Progenitor cell of endocrine pancreas (in vitro differentiated cells): ENCODE measurements around the gene PPFIA3. TPM values are rescaled to one million over a fixed set of nuclear protein-coding genes. Genes with fewer than 3 reads are reported as not detected.

Source experiments
- DNase-seq: peaks from one replicate; pipeline ENCODE4 v3.0.0; 2021; ENCODE audit warnings: low spot score; ENCODE audit not compliant: unreplicated experiment
- H3K27ac Mint-ChIP-seq: 2 replicates; pipeline ENCODE4 v1.8.0; 2021; ENCODE audit warnings: mild to moderate bottlenecking, moderate library complexity, mixed read lengths
- H3K27me3 Mint-ChIP-seq: 2 replicates; pipeline ENCODE4 v1.8.0; 2021; ENCODE audit warnings: mixed read lengths
- H3K36me3 Mint-ChIP-seq: 2 replicates; pipeline ENCODE4 v1.8.0; 2022; ENCODE audit warnings: mixed read lengths; ENCODE audit not compliant: insufficient read depth
- H3K4me1 Mint-ChIP-seq: 2 replicates; pipeline ENCODE4 v1.8.0; 2021; ENCODE audit warnings: low read depth, mixed read lengths
- H3K4me3 Mint-ChIP-seq: 2 replicates; pipeline ENCODE4 v1.8.0; 2021; ENCODE audit warnings: low read depth, mild to moderate bottlenecking, moderate library complexity, mixed read lengths
- H3K9me3 Mint-ChIP-seq: 2 replicates; pipeline ENCODE4 v1.8.0; 2021; ENCODE audit warnings: low read depth, mixed read lengths
- total RNA-seq: library from RNA; stranded (reverse); gene quantifications from 2 replicates; pipeline ENCODE4 v1.2.1, GENCODE V29; 2021
- TF ChIP-seq, protein P1 (sequence below): fragments of 200-600 bp; sonication (generic); IDR thresholded peaks from one replicate; pipeline ENCODE4 v1.5.0; 2021; ENCODE audit warnings: antibody characterized with exemption, mild to moderate bottlenecking; ENCODE audit not compliant: unreplicated experiment

Gene PPFIA3
- total RNA-seq, 1 donor from 2014 or later: 6.7 TPM

DNA sequence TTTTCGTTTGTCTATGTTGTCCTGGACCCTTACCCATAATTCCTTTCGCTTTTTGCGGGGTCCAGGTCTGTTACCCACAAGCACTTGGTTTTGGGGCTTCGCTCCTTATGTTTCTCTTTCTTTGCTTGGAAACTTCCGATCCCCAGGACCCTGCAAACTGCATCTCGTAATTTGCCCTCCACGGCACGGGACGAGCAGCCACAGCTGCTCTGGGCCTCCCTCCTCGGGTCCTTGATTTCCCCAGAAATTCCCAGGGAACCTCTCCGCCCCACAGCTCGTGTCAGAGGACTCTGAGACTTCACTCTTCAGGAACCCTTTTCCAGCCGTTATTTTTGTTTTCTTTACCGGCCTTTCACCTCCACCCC lies 33.5 kb upstream of the PPFIA3 start:
- Mint-ChIP-seq H3K27ac (peak overlapping the region; percentile 81), H3K4me3 (peak overlapping the region; percentile 95), H3K9me3 (no peaks in the 10 kb centered on the region), H3K27me3 (peaks cover 3% of the 10 kb centered on the region), H3K4me1 (peaks cover 14% of the 10 kb centered on the region), H3K36me3 (peaks cover 13% of the 10 kb centered on the region)
- TF ChIP-seq, protein P1, sequence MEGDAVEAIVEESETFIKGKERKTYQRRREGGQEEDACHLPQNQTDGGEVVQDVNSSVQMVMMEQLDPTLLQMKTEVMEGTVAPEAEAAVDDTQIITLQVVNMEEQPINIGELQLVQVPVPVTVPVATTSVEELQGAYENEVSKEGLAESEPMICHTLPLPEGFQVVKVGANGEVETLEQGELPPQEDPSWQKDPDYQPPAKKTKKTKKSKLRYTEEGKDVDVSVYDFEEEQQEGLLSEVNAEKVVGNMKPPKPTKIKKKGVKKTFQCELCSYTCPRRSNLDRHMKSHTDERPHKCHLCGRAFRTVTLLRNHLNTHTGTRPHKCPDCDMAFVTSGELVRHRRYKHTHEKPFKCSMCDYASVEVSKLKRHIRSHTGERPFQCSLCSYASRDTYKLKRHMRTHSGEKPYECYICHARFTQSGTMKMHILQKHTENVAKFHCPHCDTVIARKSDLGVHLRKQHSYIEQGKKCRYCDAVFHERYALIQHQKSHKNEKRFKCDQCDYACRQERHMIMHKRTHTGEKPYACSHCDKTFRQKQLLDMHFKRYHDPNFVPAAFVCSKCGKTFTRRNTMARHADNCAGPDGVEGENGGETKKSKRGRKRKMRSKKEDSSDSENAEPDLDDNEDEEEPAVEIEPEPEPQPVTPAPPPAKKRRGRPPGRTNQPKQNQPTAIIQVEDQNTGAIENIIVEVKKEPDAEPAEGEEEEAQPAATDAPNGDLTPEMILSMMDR: no peak
- DNase-seq: no peak

DNA sequence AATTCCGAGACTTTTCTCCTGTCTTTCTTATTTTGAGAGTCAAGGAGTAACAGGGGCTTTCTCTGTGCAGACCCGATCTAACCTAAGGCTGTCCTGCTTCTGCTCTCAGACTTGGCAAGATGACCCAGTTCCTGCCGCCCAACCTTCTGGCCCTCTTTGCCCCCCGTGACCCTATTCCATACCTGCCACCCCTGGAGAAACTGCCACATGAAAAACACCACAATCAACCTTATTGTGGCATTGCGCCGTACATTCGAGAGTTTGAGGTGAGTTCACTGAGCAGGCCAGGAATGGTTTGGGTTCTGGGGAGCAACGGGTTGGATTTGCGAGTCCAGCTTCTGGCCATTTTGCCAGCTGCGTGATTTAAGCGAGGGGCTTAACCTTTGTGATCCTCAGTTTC lies 33.0 kb upstream of the PPFIA3 start:
- H3K36me3 Mint-ChIP-seq: peaks cover 14% of the 10 kb centered on the region
- no peak for DNase-seq
- TF ChIP-seq, protein P1: no peak
- H3K4me3 Mint-ChIP-seq: peak overlapping the region; percentile 95
- peaks cover 14% of the 10 kb centered on the region for H3K4me1 Mint-ChIP-seq
- H3K27ac Mint-ChIP-seq: peak overlapping the region; percentile 81
- peaks cover 2% of the 10 kb centered on the region for H3K27me3 Mint-ChIP-seq
- H3K9me3 Mint-ChIP-seq: no peaks in the 10 kb centered on the region

DNA sequence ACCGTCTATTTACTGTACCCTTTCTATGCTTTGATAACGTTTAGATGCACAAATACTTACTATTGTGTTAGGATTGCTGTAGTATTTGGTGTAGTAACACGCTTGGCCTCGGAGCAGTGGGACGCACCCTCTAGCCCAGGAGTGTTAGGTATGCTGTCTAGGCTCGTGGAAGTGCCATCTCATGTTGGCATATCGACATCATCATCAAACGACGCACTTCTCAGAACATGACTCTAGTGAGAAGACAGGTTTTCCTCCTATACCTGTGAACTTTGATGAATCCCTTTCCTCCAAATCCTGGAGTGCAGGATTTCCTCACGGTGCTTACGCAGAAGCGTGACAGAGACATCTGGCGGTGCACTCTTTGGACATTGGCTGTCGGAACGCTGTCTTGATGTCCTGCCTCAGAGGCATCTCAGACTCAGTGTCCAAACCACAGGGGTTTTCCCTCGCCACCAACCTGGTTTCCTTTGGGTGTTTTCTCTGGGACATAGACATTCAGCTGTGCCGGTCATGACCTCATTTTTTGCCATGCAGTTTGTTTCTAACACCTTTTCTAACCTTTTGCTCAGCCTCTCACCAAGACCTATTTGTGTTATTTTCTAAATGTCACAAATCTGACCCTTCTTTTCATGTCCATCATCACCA lies 27.8 kb upstream of the PPFIA3 start:
- no peaks in the 10 kb centered on the region for H3K27me3 Mint-ChIP-seq
- H3K9me3 Mint-ChIP-seq: no peaks in the 10 kb centered on the region
- H3K4me3 Mint-ChIP-seq: no peak overlapping the region
- TF ChIP-seq, protein P1: no peak
- H3K27ac Mint-ChIP-seq: no peak overlapping the region
- no peak for DNase-seq
- H3K4me1 Mint-ChIP-seq: peaks cover 5% of the 10 kb centered on the region
- peaks cover 29% of the 10 kb centered on the region for H3K36me3 Mint-ChIP-seq

DNA sequence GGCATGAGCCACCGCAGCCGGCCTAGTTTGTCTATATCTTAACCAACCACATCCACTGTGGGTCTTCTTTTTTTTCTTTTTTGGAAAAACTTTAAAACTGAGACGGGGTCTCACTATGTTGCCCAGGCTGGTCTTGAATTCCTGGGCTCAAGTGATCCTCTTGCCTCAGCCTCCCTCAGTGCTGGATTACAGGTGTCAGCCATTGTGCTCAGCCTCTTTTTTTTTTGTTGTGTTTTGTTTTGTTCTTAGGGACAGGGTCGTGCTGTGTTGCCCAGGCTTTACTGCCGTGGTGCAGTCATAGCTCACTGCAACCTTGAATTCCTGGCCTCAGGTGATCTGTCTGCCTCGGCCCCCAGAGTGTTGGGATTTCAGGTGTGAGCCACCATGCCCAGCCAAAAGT lies 26.7 kb upstream of the PPFIA3 start:
- Mint-ChIP-seq H3K27me3 (no peaks in the 10 kb centered on the region), H3K9me3 (no peaks in the 10 kb centered on the region), H3K4me3 (no peak overlapping the region), H3K36me3 (peaks cover 24% of the 10 kb centered on the region), H3K27ac (no peak overlapping the region), H3K4me1 (no peaks in the 10 kb centered on the region)
- DNase-seq: no peak
- TF ChIP-seq, protein P1: no peak

DNA sequence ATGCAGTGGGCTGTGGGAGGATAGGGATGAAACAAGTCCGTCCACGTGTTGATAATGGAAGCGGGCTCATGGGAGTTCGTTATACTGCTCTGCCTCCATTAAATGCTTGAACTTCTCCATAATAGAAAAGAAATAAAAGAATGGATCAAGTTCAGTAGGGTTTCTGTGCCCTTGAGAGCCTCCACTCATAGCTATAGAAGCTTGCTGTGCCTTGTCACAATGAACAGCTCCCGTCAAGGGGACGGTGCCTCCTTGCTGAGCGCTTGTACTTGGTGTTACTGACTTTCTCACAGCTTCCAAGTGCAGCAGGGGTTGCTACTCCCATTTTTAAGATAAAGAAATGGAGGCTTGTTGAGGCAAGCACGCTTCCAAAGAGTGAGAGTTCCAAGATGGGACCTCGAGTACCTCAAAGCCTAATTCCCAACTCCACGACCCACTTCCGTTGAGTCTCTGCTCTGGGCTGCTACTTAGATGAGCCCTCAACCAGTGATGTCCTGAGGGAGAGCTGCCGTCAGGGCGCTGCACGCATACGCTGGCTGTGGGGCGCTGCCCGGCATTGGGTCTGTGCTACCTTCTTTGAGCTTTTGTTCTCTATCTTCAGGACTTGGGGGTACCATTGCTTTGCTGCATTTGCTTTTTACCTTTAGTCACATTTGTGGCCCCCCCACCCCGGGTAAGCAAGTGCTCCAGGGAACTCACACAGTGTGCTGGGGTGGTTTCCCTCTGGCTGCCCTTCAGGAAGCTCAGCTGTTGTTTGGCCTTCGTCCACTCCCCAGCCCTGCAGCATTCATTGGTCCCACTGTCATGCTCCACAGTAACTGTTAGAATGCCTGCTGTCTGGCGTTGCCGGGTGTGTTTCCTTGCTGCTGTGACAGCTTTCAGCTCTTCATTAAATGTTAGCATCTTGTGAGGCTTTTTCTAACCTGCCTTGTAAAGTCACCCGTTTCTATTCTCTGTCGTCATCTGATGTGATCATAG lies 24.6 kb upstream of the PPFIA3 start:
- Mint-ChIP-seq H3K4me3 (no peak overlapping the region), H3K27me3 (no peaks in the 10 kb centered on the region), H3K9me3 (no peaks in the 10 kb centered on the region), H3K27ac (peak overlapping the region; percentile 80), H3K4me1 (no peaks in the 10 kb centered on the region), H3K36me3 (peaks cover 28% of the 10 kb centered on the region)
- TF ChIP-seq, protein P1: no peak
- DNase-seq: no peak
